GM12878 (cell line): ENCODE results near the gene MEI1. TPM values are rescaled to one million over a fixed set of nuclear protein-coding genes. Genes with fewer than 3 reads are reported as not detected.

Source experiments
- ATAC-seq: fragments of 200-7000 bp; cut with Tn5 transposase; 3 replicates; pipeline ENCODE4 v1.9.1; 2020; ENCODE audit warnings: mild to moderate bottlenecking, moderate library complexity
- BruUV-seq: library from RNA; stranded (reverse); fragments of 400-500 nt; replicated peaks from 2 replicates; lab custom pipeline; 2021; lab: Mats Ljungman, UMichigan
- CTCF ChIA-PET: fragments of 300-600 bp; sonication (Branson Sonifier 250); formaldehyde crosslinking; extraction: SDS; loops from one replicate; lab custom pipeline; 2021; ENCODE audit warnings: inconsistent platforms; lab: Yijun Ruan, JAX
- POLR2A ChIA-PET: fragments of 350-600 bp; formaldehyde crosslinking; extraction: SDS; loops from one replicate; lab custom pipeline; 2021; ENCODE audit warnings: inconsistent platforms; lab: Charles Lee
- RAD21 ChIA-PET: fragments of 300-600 bp; sonication (Branson Sonifier 250); formaldehyde crosslinking; loops from one replicate; lab custom pipeline; 2023; ENCODE audit warnings: antibody characterized with exemption; ENCODE audit not compliant: unreplicated experiment; lab: Charles Lee
- SMC1A ChIA-PET: fragments of 300-600 bp; sonication (Branson Sonifier 250); formaldehyde crosslinking; loops from one replicate; lab custom pipeline; 2023; ENCODE audit not compliant: unreplicated experiment, uncharacterized antibody; lab: Charles Lee
- DNase-seq: peaks from one replicate; pipeline ENCODE4 v3.0.0-alpha.2; 2011; ENCODE audit warnings: low read depth, low spot score
- FAIRE-seq: peaks from 3 replicates; lab custom pipeline; 2011; peaks lifted over from hg19 to GRCh38; lab: Jason Lieb, UNC
- H2AFZ ChIP-seq: 2 replicates; pipeline ENCODE4 v1.6.0; 2011; ENCODE audit warnings: low read depth, low read length, control low read depth; ENCODE audit not compliant: control insufficient read depth
- H3K27ac ChIP-seq: 2 replicates; pipeline ENCODE4 v1.5.1; 2011; ENCODE audit warnings: control low read depth; ENCODE audit not compliant: control insufficient read depth, insufficient read depth
- H3K27me3 ChIP-seq, 2 experiments: replicated peaks in 1 of 2; 2 replicates each; pipeline versions ENCODE4 v1.6.0 to v1.6.1; 2011; ENCODE audit warnings: low read length in 1 of 2; ENCODE audit not compliant: control insufficient read depth in 2 of 2, insufficient read depth in 2 of 2
- H3K36me3 ChIP-seq, 2 experiments: 2 replicates each; pipeline ENCODE4 v1.5.1; 2011; ENCODE audit warnings: low read length in 1 of 2; ENCODE audit not compliant: control insufficient read depth in 2 of 2, insufficient read depth in 2 of 2
- H3K4me1 ChIP-seq: 2 replicates; pipeline ENCODE4 v1.6.1; 2011; ENCODE audit warnings: mild to moderate bottlenecking, low read length, moderate library complexity, mixed read lengths; ENCODE audit not compliant: control insufficient read depth, insufficient read depth
- H3K4me2 ChIP-seq: 2 replicates; pipeline ENCODE4 v1.6.0; 2011; ENCODE audit warnings: control low read depth; ENCODE audit not compliant: control insufficient read depth, insufficient read depth
- H3K4me3 ChIP-seq: fragments of 200-600 bp; sonication (generic); 2 replicates; pipeline ENCODE4 v1.5.1; 2016
- H3K79me2 ChIP-seq: 2 replicates; pipeline ENCODE4 v1.6.0; 2011; ENCODE audit warnings: low read length; ENCODE audit not compliant: control insufficient read depth, insufficient read depth
- H3K9ac ChIP-seq: 2 replicates; pipeline ENCODE4 v1.8.0; 2011; ENCODE audit warnings: low read length, control low read depth, mixed read lengths; ENCODE audit not compliant: control insufficient read depth, insufficient read depth
- H3K9me3 ChIP-seq: replicated peaks from 3 replicates; pipeline ENCODE4 v1.5.1; 2011; ENCODE audit warnings: mild to moderate bottlenecking, low read length; ENCODE audit not compliant: control insufficient read depth, insufficient read depth
- H4K20me1 ChIP-seq: 2 replicates; pipeline ENCODE4 v1.6.0; 2011; ENCODE audit not compliant: control insufficient read depth, insufficient read depth
- BCL11A ChIP-seq: IDR thresholded peaks from 2 replicates; pipeline ENCODE4 v1.6.1; 2011; ENCODE audit warnings: low read depth, low read length
- CBX5 ChIP-seq: sonication (generic); IDR thresholded peaks from 2 replicates; pipeline ENCODE4 v1.6.1; 2016; ENCODE audit warnings: low read depth, moderate library complexity, mild to moderate bottlenecking, inconsistent platforms
- CUX1 ChIP-seq: IDR thresholded peaks from 2 replicates; pipeline ENCODE4 v1.6.1; 2012; ENCODE audit warnings: improper control_type of control experiment, low read depth, low read length; ENCODE audit not compliant: insufficient replicate concordance
- EED ChIP-seq: sonication (generic); IDR thresholded peaks from 2 replicates; pipeline ENCODE4 v1.6.1; 2016; ENCODE audit warnings: antibody characterized with exemption, low read depth
- ESRRA ChIP-seq: IDR thresholded peaks from 2 replicates; pipeline ENCODE4 v1.6.1; 2012; ENCODE audit warnings: mild to moderate bottlenecking, low read length, improper control_type of control experiment
- FOXM1 ChIP-seq: IDR thresholded peaks from 2 replicates; pipeline ENCODE4 v1.6.1; 2012; ENCODE audit warnings: low read depth, mild to moderate bottlenecking, inconsistent platforms, low read length, moderate library complexity
- IRF4 ChIP-seq: IDR thresholded peaks from 2 replicates; pipeline ENCODE4 v1.6.1; 2011; ENCODE audit warnings: low read depth, low read length
- MLLT1 ChIP-seq: fragments of 450-650 bp; IDR thresholded peaks from 2 replicates; pipeline ENCODE4 v1.6.1; 2016; ENCODE audit warnings: mild to moderate bottlenecking
- NFIC ChIP-seq: IDR thresholded peaks from 2 replicates; pipeline ENCODE4 v1.6.1; 2012; ENCODE audit warnings: low read depth, mild to moderate bottlenecking, inconsistent platforms, low read length, moderate library complexity
- NR2F1 ChIP-seq: fragments of 450-650 bp; conservative IDR thresholded peaks from 2 replicates; pipeline ENCODE4 v1.6.1; 2017; ENCODE audit warnings: mild to moderate bottlenecking
- RAD21 ChIP-seq: IDR thresholded peaks from 2 replicates; pipeline ENCODE4 v1.6.1; 2011; ENCODE audit warnings: mild to moderate bottlenecking, low read depth, low read length, moderate library complexity; ENCODE audit not compliant: insufficient read depth
- SIX5 ChIP-seq: IDR thresholded peaks from 2 replicates; pipeline ENCODE4 v1.6.1; 2011; ENCODE audit warnings: mild to moderate bottlenecking, low read depth, low read length, moderate library complexity; ENCODE audit not compliant: severe bottlenecking
- STAT3 ChIP-seq: IDR thresholded peaks from 2 replicates; pipeline ENCODE4 v1.6.1; 2011; ENCODE audit warnings: low read depth, low read length, improper control_type of control experiment
- YY1 ChIP-seq: IDR thresholded peaks from 2 replicates; pipeline ENCODE4 v1.6.1; 2011; ENCODE audit warnings: low read depth, mild to moderate bottlenecking, low read length
- WGBS: methylation state at CpG from one replicate; pipeline ENCODE4 v1.1.6; 2016; ENCODE audit warnings: low lambda C conversion rate; ENCODE audit not compliant: insufficient replicate concordance, insufficient coverage; ENCODE audit errors: missing lambda C conversion rate; 5-methylcytosine and 5-hydroxymethylcytosine counted together
- in situ Hi-C: fragments of 300-500 bp; cut with MboI; formaldehyde crosslinking; loops from 9 replicates; pipeline ENCODE4 v1.14.3; 2018; ENCODE audit warnings: mixed read lengths
- intact Hi-C: fragments of 100-400 bp; cut with micrococcal nuclease; formaldehyde crosslinking; loops from one replicate; pipeline ENCODE4 v1.14.2; 2022; ENCODE audit not compliant: unreplicated experiment
- polyA plus RNA-seq, 11 experiments: library from polyadenylated mRNA; depleted of rRNA in 4 of 11; unstranded in 6 of 11; stranded (reverse) in 5 of 11; fragments of >200 nt; fragmentation: Nextera tagmentation in 4 of 11; fragmentation: Illumina TruSeq in 1 of 11; extraction: Ambion mirVana in 4 of 11; extraction: Trizol in 1 of 11; gene quantifications; 1 replicate in 1 of 11; 2 replicates in 10 of 11; pipeline versions ENCODE4 v1.2.1 to v1.2.3, GENCODE V29; 2011 to 2016; ENCODE audit warnings: inconsistent platforms in 2 of 11, missing spikeins in 2 of 11, low read depth in 1 of 11
- total RNA-seq, 4 experiments: library from RNA; depleted of rRNA in 3 of 4; stranded (reverse); fragments of >200 nt in 3 of 4; fragmentation: Illumina TruSeq in 1 of 4; extraction: Trizol in 1 of 4; gene quantifications; 2 replicates each; pipeline versions ENCODE4 v1.2.1 to v1.2.3, GENCODE V29; 2013 to 2021

MEI1 gene
- total and polyA plus RNA-seq, 10 of the 15 experiments (the other 5 are each of a cell fraction or from before 2014, with no cell fraction given): 27.9 to 48.9 (median 35.8) TPM

- in situ Hi-C loops (no loop called here), intact Hi-C loops (loop anchor here (1.0 to 5.0 kb wide), 4 partner anchors 49 to 195 kb away; partner anchors contain the start of gene MEI1)
- H3K4me1 ChIP-seq: peaks cover 42% of the 10 kb centered on the region
- H3K27ac ChIP-seq: peak overlapping the region; percentile 69
- H2AFZ ChIP-seq: peak overlapping the region; percentile 77
- CTCF ChIA-PET: interaction anchor here (0.7 to 6.6 kb wide), 51 partner anchors 8 to 446 kb away, joined by 3 to 71 read pairs (median 5); partner anchors contain the start of genes CCDC134, MEI1, SMIM45 and SNU13
- H3K79me2 ChIP-seq: no peaks in the 10 kb centered on the region
- 3% methylated on average over 3 of the region's 3 CpGs for WGBS
- no TSS peak for BruUV-seq
- H3K9me3 ChIP-seq: no peaks in the 10 kb centered on the region
- ATAC-seq (peak; percentile 94), DNase-seq (peak; percentile 80), FAIRE-seq (peak; percentile 35)
- no peaks in the 10 kb centered on the region for H3K27me3 ChIP-seq
- RAD21 ChIA-PET: interaction anchor here (0.8 to 3.8 kb wide), 28 partner anchors 11 to 196 kb away, joined by 3 to 35 read pairs (median 4); partner anchors contain the start of genes CCDC134, MEI1, PMM1 and SNU13
- peak overlapping the region; percentile 73 for H3K4me2 ChIP-seq
- H3K36me3 ChIP-seq: no peaks in the 10 kb centered on the region
- H3K9ac ChIP-seq: peak overlapping the region; percentile 25; the same call in 1 of the 2 replicates
- no peaks in the 10 kb centered on the region for H4K20me1 ChIP-seq
- peak overlapping the region; percentile 34; the same call in 1 of the 2 replicates for H3K4me3 ChIP-seq
- POLR2A ChIA-PET: interaction anchor here (0.5 to 3.2 kb wide), 19 partner anchors 27 to 201 kb away, joined by 3 to 28 read pairs (median 3); partner anchors contain the start of genes CCDC134 and TNFRSF13C
- SMC1A ChIA-PET: interaction anchor here (0.5 to 4.0 kb wide), 35 partner anchors 9 to 203 kb away, joined by 3 to 42 read pairs (median 5); partner anchors contain the start of genes CCDC134 and MEI1
- TF ChIP-seq YY1: peak; percentile 71; the same call in 1 of the 2 replicates
- TF ChIP-seq EED: peak; percentile 38; the same call in 1 of the 2 replicates
- TF ChIP-seq ESRRA: peak; percentile 95; the same call in 1 of the 2 replicates
- TF ChIP-seq CBX5: 0 out of 2 replicates have a peak, but pooled peaks have one; percentile 25
- peak; percentile 60 for TF ChIP-seq NR2F1
- no peak for TF ChIP-seq CUX1
- peak; percentile 71 for TF ChIP-seq RAD21
- TF ChIP-seq NFIC: 0 out of 2 replicates have a peak, but pooled peaks have one; percentile 21
- peak; percentile 88 for TF ChIP-seq IRF4
- TF ChIP-seq FOXM1: no peak
- no peak for TF ChIP-seq SIX5
- TF ChIP-seq STAT3: 0 out of 2 replicates have a peak, but pooled peaks have one; percentile 11
- 0 out of 2 replicates have a peak, but pooled peaks have one; percentile 40 for TF ChIP-seq BCL11A
- TF ChIP-seq MLLT1: 0 out of 2 replicates have a peak, but pooled peaks have one; percentile 5
Measured at GRCh38 chr22:41746567-41747400, 47.5 kb downstream of the MEI1 start.
